ENCODE measurements around the gene CDK18.

DNA sequence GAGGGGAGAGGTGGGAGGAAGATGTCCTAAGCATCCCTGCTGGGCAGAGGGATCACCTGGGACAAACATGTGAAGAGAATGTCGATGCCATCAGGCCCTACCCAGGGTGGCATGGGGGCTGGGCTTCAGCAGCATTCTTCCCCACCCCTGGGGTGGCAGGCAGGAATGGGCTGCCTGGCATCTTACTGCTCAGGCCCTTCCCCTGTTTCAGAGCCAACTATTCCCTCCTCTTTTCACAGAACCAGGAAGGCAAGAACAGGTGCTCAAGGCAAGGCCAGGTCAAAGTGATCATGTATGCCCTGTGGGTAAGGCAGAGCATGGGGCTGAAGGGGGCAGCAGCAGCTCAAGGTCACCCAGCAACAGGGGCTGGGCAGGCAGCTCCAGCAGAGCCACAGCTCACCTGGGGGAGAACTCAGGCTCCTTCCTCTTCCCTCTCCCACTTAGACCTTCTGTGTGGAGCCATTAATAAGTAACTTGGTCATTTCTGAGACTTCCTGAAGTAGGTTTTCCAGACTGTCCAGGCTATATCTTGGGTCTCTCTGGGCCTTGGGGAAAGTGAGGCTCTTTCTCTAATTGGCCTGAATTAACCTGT lies 70.9 kb downstream of the CDK18 start:
- no peak for TF ChIP-seq POLR2A (IDR thresholded peaks at IDR 0.05)
- TF ChIP-seq, protein P1, sequence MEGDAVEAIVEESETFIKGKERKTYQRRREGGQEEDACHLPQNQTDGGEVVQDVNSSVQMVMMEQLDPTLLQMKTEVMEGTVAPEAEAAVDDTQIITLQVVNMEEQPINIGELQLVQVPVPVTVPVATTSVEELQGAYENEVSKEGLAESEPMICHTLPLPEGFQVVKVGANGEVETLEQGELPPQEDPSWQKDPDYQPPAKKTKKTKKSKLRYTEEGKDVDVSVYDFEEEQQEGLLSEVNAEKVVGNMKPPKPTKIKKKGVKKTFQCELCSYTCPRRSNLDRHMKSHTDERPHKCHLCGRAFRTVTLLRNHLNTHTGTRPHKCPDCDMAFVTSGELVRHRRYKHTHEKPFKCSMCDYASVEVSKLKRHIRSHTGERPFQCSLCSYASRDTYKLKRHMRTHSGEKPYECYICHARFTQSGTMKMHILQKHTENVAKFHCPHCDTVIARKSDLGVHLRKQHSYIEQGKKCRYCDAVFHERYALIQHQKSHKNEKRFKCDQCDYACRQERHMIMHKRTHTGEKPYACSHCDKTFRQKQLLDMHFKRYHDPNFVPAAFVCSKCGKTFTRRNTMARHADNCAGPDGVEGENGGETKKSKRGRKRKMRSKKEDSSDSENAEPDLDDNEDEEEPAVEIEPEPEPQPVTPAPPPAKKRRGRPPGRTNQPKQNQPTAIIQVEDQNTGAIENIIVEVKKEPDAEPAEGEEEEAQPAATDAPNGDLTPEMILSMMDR (IDR thresholded peaks at IDR 0.05) = no peak
- TF ChIP-seq POLR2AphosphoS5 (IDR thresholded peaks at IDR 0.05) = no peak
